ENCODE data around the gene RRH.

DNA sequence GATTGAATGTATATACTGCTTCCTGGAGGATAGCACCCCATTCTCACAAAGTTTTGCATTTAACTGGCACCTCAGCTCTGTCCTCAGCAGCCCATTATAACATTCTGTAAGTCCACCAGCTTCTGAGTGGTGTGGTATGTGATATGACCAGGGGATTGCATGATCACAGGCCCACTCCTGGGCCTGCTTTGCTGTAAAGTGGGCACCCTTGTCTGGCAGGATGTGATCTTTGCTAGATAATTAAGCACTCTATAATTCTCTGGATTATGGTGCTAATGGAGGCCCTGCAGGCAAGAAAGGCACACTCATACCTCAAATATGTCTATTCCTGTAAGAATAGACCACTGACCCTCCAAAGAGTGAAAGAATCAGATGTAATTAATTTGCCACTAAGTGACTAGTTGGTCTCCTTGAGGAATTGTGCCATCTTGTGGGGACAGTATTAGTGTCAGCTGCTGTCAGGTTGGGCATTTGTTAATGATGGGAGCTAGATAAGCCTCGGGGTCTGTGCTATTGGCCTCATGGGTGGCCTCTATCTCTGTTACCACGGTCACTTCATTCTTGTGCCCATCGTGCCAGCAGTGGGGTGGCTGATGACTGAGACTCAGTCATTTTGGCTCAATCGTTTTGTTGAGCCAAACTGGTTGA, 23.7 kb upstream of the RRH start:
- TF ChIP-seq EZH2phosphoT487 (IDR thresholded peaks at IDR 0.05; ENCODE audit: insufficient read depth, low read depth), result no peak
- TF ChIP-seq EZH2 (IDR thresholded peaks at IDR 0.05; ENCODE audit: insufficient read depth, poor library complexity, severe bottlenecking), result no peak
